ENCODE results near the gene GABRD.

The GABRD gene

DNA sequence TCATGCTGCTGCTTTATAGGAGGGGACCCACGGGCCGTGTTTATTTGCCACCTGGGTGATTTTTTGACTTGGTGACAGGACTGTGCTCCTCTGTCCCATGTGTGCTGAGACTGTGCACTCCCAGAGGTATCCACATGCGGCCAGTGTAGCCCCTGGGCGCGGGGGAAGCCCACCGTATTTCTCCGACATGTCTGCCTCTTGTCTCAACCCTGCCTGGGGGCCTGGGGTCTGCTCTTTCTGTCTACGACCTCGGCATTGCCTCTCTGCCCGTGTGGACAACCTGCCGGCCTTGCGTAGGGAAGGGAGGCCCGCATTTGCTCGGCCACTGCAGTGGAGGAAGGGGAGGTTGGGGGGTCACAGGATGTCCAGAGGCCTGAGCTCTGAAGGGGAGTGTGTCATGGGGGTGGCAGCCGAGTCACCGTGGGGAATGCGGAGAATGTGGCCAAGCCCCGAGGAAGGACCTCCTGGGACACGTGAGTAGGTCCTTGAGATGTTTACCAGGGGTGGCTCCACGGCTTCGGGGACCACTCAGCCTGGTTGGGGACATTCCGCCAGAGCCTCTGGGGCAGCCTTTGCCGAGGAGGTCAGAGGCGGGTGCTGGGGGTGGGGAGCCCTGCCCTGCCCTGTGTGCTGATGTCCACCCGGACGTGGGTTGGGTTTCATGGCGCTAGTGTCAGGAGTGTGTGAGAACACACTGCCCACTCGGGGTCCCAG is 42.1 kb downstream of the GABRD start:
- no peaks in the 10 kb centered on the region for H3K36me3 ChIP-seq (ENCODE audit: insufficient read depth, low read length)
- no peak overlapping the region for H3K4me3 ChIP-seq (ENCODE audit: low read length)
- H3K27me3 ChIP-seq (ENCODE audit: insufficient read depth, low read length) = peaks cover 9% of the 10 kb centered on the region
- H2AFZ ChIP-seq (ENCODE audit: low read depth, low read length) = no peak overlapping the region
- peaks cover 6% of the 10 kb centered on the region for H3K9me3 ChIP-seq (ENCODE audit: low read length)
- no peaks in the 10 kb centered on the region for H3K4me1 ChIP-seq (ENCODE audit: insufficient read depth, low read length)

GRCh38 chr1:2065699-2066098 is 46.6 kb downstream of the GABRD start:
- Histone ChIP-seq H3K27me3 (ENCODE audit: insufficient read depth, low read length) (peaks cover 9% of the 10 kb centered on the region), H3K4me1 (ENCODE audit: insufficient read depth, low read length) (no peaks in the 10 kb centered on the region), H3K36me3 (ENCODE audit: insufficient read depth, low read length) (no peaks in the 10 kb centered on the region), H2AFZ (ENCODE audit: low read depth, low read length) (no peak overlapping the region), H3K4me3 (ENCODE audit: low read length) (no peak overlapping the region), H3K9me3 (ENCODE audit: low read length) (peaks cover 6% of the 10 kb centered on the region)

DNA sequence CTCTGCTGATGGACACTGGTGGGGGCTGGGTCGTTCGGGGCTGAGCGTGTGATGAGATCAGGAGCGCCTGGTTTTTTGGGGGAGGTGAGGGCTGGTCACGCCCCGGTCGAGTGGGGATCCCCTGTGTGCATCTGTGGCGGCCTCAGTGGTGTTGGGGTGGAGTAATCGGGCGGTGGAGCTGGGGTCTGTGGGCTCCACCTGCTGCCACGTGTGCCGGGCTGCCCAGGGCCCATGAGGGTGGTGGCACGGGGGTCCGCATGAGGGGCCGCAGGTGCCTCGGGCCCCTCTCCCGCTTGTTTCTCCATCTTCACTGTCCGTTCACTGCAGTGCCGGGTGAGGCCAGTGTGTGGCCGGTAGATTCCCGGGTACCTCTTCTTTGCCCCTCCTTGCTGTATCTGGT is 48.2 kb downstream of the GABRD start:
- Histone ChIP-seq H3K9me3 (ENCODE audit: low read length) (peaks cover 6% of the 10 kb centered on the region), H3K27me3 (ENCODE audit: insufficient read depth, low read length) (peaks cover 9% of the 10 kb centered on the region), H2AFZ (ENCODE audit: low read depth, low read length) (no peak overlapping the region), H3K4me3 (ENCODE audit: low read length) (no peak overlapping the region), H3K36me3 (ENCODE audit: insufficient read depth, low read length) (no peaks in the 10 kb centered on the region), H3K4me1 (ENCODE audit: insufficient read depth, low read length) (no peaks in the 10 kb centered on the region)

- peaks cover 6% of the 10 kb centered on the region for H3K9me3 ChIP-seq (ENCODE audit: low read length)
- peaks cover 9% of the 10 kb centered on the region for H3K27me3 ChIP-seq (ENCODE audit: insufficient read depth, low read length)
- no peak overlapping the region for H2AFZ ChIP-seq (ENCODE audit: low read depth, low read length)
- H3K36me3 ChIP-seq (ENCODE audit: insufficient read depth, low read length) = no peaks in the 10 kb centered on the region
- H3K4me1 ChIP-seq (ENCODE audit: insufficient read depth, low read length) = peaks cover 1% of the 10 kb centered on the region
- no peak overlapping the region for H3K4me3 ChIP-seq (ENCODE audit: low read length)
Observed at GRCh38 chr1:2067981-2068380, 48.8 kb downstream of the GABRD start.

DNA sequence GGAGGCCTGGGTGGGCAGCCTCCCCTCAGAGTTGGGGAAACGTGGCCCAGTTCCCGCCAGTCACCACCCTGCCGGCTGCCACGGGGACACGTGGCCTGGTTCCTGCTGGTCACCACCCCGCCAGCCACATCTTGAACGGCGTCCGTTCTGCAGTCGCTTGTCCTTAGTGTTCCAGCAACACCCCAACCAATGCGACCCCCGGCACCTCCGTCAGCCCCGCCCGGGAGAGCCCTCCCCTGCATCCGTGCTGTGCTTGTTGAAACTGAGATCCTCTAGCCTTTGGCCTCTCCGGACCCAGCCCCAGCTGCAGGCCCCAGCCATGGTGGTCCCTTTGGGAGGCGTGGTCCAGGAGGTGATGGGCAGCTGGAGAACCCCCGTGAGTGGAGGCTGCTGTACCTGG is 49.8 kb downstream of the GABRD start:
- peaks cover 6% of the 10 kb centered on the region for H3K9me3 ChIP-seq (ENCODE audit: low read length)
- peaks cover 9% of the 10 kb centered on the region for H3K27me3 ChIP-seq (ENCODE audit: insufficient read depth, low read length)
- H3K4me3 ChIP-seq (ENCODE audit: low read length) = no peak overlapping the region
- no peaks in the 10 kb centered on the region for H3K36me3 ChIP-seq (ENCODE audit: insufficient read depth, low read length)
- H3K4me1 ChIP-seq (ENCODE audit: insufficient read depth, low read length) = peaks cover 4% of the 10 kb centered on the region
- H2AFZ ChIP-seq (ENCODE audit: low read depth, low read length) = no peak overlapping the region

DNA sequence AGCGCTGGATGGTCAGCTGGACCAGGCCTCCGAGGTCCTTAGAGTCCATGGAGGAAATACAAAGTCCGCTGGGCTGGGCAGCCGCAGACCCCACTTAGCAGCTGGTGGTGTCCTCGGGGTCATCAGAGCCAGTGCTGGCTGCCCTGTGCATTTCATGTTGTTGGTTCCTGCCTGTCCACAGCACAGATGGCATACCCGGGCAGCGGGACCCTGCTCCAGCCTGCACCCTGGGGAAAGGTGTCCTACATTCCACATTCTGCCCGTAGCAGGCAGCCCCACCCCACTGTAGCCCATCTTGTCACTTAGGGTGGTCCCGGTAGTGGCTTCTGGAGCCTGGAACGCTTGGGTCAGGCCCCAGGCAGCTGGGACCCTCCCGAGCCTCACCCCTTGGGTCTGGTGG is 50.9 kb downstream of the GABRD start:
- Histone ChIP-seq H2AFZ (ENCODE audit: low read depth, low read length) (no peak overlapping the region), H3K9me3 (ENCODE audit: low read length) (peaks cover 2% of the 10 kb centered on the region), H3K27me3 (ENCODE audit: insufficient read depth, low read length) (peaks cover 14% of the 10 kb centered on the region), H3K4me3 (ENCODE audit: low read length) (no peak overlapping the region), H3K4me1 (ENCODE audit: insufficient read depth, low read length) (peaks cover 14% of the 10 kb centered on the region), H3K36me3 (ENCODE audit: insufficient read depth, low read length) (no peaks in the 10 kb centered on the region)

GRCh38 chr1:2070800-2071530 is 51.8 kb downstream of the GABRD start:
- Histone ChIP-seq H3K27me3 (ENCODE audit: insufficient read depth, low read length) (peaks cover 14% of the 10 kb centered on the region), H3K9me3 (ENCODE audit: low read length) (peaks cover 2% of the 10 kb centered on the region), H2AFZ (ENCODE audit: low read depth, low read length) (no peak overlapping the region), H3K36me3 (ENCODE audit: insufficient read depth, low read length) (no peaks in the 10 kb centered on the region), H3K4me3 (ENCODE audit: low read length) (no peak overlapping the region), H3K4me1 (ENCODE audit: insufficient read depth, low read length) (peaks cover 16% of the 10 kb centered on the region)

DNA sequence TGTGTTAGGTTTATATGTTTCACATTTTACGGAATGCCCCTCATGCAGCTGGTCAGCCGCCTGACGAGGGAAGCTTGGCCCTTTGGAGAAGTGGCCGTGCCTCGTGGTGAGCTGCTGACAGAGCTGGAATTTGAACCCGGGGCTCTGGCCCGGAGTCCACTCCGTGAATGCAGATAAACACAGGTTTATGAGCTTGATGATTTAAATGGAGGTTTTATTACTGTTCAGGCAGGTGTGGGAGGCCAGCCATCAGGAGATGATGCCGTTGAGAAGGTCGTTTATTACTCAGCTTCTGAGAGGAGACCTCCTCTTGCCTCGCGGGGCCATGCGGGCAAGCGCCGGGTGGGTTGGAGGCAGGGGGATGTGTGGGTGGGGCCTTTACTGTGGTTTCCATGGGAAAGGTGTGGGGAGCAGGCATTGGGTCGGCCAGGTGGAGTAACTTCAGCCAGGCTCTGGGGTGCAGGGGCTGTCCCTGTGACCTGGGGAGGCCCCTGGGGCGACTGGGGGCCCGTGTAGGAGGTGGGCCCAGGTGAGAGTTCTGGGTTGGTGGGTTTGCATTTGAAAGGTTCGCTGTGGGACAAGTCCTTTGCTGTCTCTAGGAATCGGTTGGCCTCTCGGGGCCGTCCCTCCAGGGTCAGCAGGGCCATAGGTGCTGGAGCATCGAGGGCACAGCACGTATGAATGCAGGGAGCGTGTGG is 53.1 kb downstream of the GABRD start:
- Histone ChIP-seq H2AFZ (ENCODE audit: low read depth, low read length) (no peak overlapping the region), H3K27me3 (ENCODE audit: insufficient read depth, low read length) (peaks cover 11% of the 10 kb centered on the region), H3K4me3 (ENCODE audit: low read length) (no peak overlapping the region), H3K4me1 (ENCODE audit: insufficient read depth, low read length) (peaks cover 16% of the 10 kb centered on the region), H3K36me3 (ENCODE audit: insufficient read depth, low read length) (no peaks in the 10 kb centered on the region), H3K9me3 (ENCODE audit: low read length) (peaks cover 2% of the 10 kb centered on the region)

- Histone ChIP-seq H3K9me3 (ENCODE audit: low read length) (peaks cover 3% of the 10 kb centered on the region), H3K36me3 (ENCODE audit: insufficient read depth, low read length) (no peaks in the 10 kb centered on the region), H2AFZ (ENCODE audit: low read depth, low read length) (no peak overlapping the region), H3K4me3 (ENCODE audit: low read length) (no peak overlapping the region), H3K4me1 (ENCODE audit: insufficient read depth, low read length) (peaks cover 16% of the 10 kb centered on the region), H3K27me3 (ENCODE audit: insufficient read depth, low read length) (peaks cover 11% of the 10 kb centered on the region)
Observed at GRCh38 chr1:2072891-2073290, 53.7 kb downstream of the GABRD start.

GRCh38 chr1:2073382-2074230 is 54.5 kb downstream of the GABRD start:
- Histone ChIP-seq H3K9me3 (ENCODE audit: low read length) (peaks cover 6% of the 10 kb centered on the region), H3K4me1 (ENCODE audit: insufficient read depth, low read length) (peaks cover 16% of the 10 kb centered on the region), H3K36me3 (ENCODE audit: insufficient read depth, low read length) (no peaks in the 10 kb centered on the region), H2AFZ (ENCODE audit: low read depth, low read length) (peak overlapping the region; percentile 79), H3K4me3 (ENCODE audit: low read length) (peak overlapping the region; percentile 48), H3K27me3 (ENCODE audit: insufficient read depth, low read length) (peaks cover 11% of the 10 kb centered on the region)

- Histone ChIP-seq H3K27me3 (ENCODE audit: insufficient read depth, low read length) (peaks cover 11% of the 10 kb centered on the region), H3K36me3 (ENCODE audit: insufficient read depth, low read length) (no peaks in the 10 kb centered on the region), H2AFZ (ENCODE audit: low read depth, low read length) (peak overlapping the region; percentile 79), H3K4me3 (ENCODE audit: low read length) (peak overlapping the region; percentile 48), H3K4me1 (ENCODE audit: insufficient read depth, low read length) (peaks cover 16% of the 10 kb centered on the region), H3K9me3 (ENCODE audit: low read length) (peaks cover 9% of the 10 kb centered on the region)
Observed at GRCh38 chr1:2074396-2074795, 55.3 kb downstream of the GABRD start.

GRCh38 chr1:2074944-2075740 is 56.0 kb downstream of the GABRD start:
- peaks cover 16% of the 10 kb centered on the region for H3K4me1 ChIP-seq (ENCODE audit: insufficient read depth, low read length)
- H3K4me3 ChIP-seq (ENCODE audit: low read length) = peak overlapping the region; percentile 48
- H3K36me3 ChIP-seq (ENCODE audit: insufficient read depth, low read length) = no peaks in the 10 kb centered on the region
- peaks cover 9% of the 10 kb centered on the region for H3K9me3 ChIP-seq (ENCODE audit: low read length)
- peaks cover 11% of the 10 kb centered on the region for H3K27me3 ChIP-seq (ENCODE audit: insufficient read depth, low read length)
- no peak overlapping the region for H2AFZ ChIP-seq (ENCODE audit: low read depth, low read length)
